RWPE1 (cell line): ENCODE results near the gene SPATS2.
"Not testable (repeated sequence)": the region's sequence is repeated elsewhere in the genome, so short reads cannot be mapped to it uniquely, and the experiment has no call there.

ENCODE experiments used
- CTCF ChIA-PET: fragments of 350-600 bp; sonication (Branson Sonifier 250); formaldehyde crosslinking; extraction: SDS; loops from one replicate; lab custom pipeline; 2021; lab: Yijun Ruan, JAX
- POLR2A ChIA-PET: fragments of 400-600 bp; formaldehyde crosslinking; extraction: SDS; loops from one replicate; lab custom pipeline; 2020; ENCODE audit warnings: antibody characterized with exemption; ENCODE audit not compliant: low non-redundant PET; lab: Yijun Ruan, JAX
- DNase-seq: peaks from one replicate; pipeline ENCODE4 v3.0.0; 2012; ENCODE audit warnings: low spot score
- H3K27ac ChIP-seq: fragments of 450-650 bp; 2 replicates; pipeline ENCODE4 v1.5.1; 2017
- TF ChIP-seq, protein P1 (sequence below): fragments of 450-650 bp; conservative IDR thresholded peaks from 2 replicates; pipeline ENCODE4 v1.5.1; 2017; ENCODE audit warnings: low read depth, mild to moderate bottlenecking

Gene SPATS2

DNA sequence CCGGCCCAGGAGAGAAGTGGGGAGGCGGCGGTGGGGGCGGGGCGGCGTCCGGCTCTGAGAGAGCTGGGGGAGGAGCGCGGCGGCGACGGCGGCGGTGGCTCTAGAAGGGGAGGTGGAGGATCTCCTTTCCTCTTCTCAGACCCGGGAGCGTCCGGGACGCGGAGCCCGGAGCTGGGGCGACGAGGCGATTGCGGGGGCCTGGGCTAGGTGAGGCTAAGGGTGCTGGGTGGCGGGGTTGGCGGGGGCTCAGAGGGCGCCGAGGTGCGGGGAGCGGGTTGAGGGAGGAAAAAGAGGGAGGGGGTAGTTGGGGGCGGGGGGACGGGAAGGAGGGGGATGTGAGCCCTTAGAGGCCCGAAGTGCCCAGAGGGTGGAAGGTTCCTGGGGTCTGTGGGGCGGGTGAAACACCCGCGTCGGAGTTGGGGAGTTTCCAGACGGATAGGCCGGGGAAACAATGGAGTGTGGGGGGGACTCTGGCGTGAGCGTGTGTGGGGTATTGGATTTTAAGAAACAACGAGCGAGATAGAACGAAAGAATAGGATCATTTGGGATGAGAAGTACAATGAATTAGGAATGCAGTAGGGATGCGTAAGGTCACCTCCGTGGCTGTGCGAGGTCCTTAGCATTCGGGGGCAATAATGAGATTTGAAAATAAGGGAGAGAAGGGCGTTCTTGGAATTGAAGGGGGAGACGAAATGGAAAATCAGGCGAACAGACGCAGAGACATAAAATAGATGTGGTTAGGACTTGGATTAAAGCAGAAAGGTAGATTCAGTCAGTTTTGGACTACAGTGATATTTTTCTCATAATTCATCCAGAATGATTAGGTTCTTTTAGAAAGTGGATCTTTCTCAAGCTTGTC is at the start of gene SPATS2:
SPATS2 (plus strand) TSS at position 82 of the 859 bp plus-strand sequence. CDS start 93,551 bp downstream, outside the sequence.
- ChIA-PET POLR2A (interaction anchor here (0.5 to 1.1 kb wide), 10 partner anchors 9 to 1154 kb away, joined by 3 to 9 read pairs (median 3); no protein-coding TSS in a partner anchor), CTCF (interaction anchor here (1.0 to 1.6 kb wide), 3 partner anchors 9 to 146 kb away, joined by 3 to 6 read pairs (median 6); no protein-coding TSS in a partner anchor)
- DNase-seq, result no peak
- peak within 1 kb of the TSS; percentile 98 for H3K27ac ChIP-seq
- TF ChIP-seq, protein P1, sequence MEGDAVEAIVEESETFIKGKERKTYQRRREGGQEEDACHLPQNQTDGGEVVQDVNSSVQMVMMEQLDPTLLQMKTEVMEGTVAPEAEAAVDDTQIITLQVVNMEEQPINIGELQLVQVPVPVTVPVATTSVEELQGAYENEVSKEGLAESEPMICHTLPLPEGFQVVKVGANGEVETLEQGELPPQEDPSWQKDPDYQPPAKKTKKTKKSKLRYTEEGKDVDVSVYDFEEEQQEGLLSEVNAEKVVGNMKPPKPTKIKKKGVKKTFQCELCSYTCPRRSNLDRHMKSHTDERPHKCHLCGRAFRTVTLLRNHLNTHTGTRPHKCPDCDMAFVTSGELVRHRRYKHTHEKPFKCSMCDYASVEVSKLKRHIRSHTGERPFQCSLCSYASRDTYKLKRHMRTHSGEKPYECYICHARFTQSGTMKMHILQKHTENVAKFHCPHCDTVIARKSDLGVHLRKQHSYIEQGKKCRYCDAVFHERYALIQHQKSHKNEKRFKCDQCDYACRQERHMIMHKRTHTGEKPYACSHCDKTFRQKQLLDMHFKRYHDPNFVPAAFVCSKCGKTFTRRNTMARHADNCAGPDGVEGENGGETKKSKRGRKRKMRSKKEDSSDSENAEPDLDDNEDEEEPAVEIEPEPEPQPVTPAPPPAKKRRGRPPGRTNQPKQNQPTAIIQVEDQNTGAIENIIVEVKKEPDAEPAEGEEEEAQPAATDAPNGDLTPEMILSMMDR, result no peak

DNA sequence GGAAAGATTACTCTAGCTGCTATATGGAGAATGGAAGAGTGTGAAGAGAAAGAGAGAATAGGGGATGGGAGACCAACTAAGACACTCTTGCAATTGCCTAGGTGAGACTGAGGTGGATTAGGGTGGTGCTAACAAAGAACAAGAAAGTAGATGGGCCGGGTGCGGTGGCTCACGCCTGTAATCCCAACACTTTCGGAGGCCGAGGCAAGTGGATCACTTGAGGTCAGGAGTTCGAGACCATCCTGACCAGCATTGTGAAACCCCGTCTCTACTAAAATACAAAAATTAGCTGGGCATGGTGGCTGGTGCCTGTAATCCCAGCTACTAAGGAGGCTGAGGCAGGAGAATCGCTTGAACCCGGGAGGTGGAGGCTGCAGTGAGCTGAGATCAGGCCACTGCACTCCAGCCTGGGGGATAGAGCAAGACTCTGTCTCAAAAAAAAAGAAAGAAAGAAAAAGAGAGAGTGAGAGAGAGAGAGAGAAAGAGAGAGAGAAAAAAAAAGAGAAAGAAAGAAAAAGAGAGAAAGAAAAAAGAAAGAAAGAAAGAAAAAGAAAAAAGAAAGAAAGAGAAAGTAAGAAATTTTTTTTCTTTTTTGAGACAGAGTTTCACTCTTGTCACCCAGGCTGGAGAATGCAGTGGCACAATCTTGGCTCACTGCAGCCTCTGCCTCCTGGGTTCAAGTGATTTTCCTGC is 46.7 kb upstream of the SPATS2 start:
- DNase-seq, POLR2A ChIA-PET, H3K27ac ChIP-seq: not testable (repeated sequence)
- CTCF ChIA-PET, result interaction anchor here (0.7 to 0.8 kb wide), 2 partner anchors 23 to 141 kb away, joined by 3 read pairs; no protein-coding TSS in a partner anchor

GRCh38 chr12:49322367-49322707 is 44.9 kb upstream of the SPATS2 start:
- POLR2A ChIA-PET, result interaction anchor here (0.6 to 1.1 kb wide), 2 partner anchors 16 to 38 kb away, joined by 3 to 5 read pairs; no protein-coding TSS in a partner anchor
- peak overlapping the region; percentile 78 for H3K27ac ChIP-seq
- CTCF ChIA-PET, result interaction anchor here (0.6 to 2.0 kb wide), 3 partner anchors 25 to 878 kb away, joined by 3 to 15 read pairs (median 3); no protein-coding TSS in a partner anchor
- TF ChIP-seq, protein P1, result no peak
- DNase-seq, result no peak

DNA sequence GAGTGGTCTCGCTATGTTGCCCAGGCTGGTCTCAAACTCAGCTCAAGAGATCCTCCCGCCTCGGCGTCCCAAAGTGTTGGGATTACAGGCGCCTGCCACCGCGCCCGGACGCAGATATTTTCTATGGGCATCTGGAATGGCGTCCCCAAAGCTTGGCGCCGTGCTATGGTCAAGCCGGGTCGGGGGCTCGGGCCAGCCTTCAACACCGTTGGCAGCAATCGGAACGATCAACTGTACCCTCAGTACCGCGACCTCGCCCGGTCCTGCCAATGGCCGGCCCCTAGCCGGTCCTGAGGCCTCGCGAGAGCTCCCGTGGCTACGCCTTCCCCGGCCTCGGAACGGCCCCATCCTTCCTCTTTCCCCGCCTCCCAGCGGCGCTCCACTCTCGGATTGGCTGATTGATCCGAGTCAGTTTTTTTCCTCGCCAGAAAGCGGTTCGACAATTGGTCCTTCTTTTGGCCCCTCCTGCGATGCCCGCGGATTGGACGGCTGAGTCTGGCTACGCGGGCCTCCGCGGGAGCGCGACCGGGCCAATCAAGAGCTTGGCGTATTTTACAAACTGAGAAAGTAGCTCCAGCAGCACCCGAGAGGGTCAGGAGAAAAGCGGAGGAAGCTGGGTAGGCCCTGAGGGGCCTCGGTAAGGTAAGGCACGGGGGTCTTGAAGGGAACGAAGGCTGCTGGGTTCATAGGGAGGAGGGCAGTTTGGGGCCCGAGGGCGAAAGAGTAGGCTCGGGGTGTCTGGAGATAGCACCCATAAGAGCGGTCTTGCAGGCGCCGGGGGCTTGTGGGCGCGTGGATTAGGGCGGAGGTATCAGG is 44.3 kb upstream of the SPATS2 start, which contains the start of gene TROAP:
TROAP (plus strand) TSS at position 548 of the 816 bp plus-strand sequence. CDS start 354 bp downstream, outside the sequence.
- ChIA-PET CTCF (interaction anchor here (0.6 to 2.0 kb wide), 5 partner anchors 9 to 878 kb away, joined by 3 to 15 read pairs (median 4); no protein-coding TSS in a partner anchor), POLR2A (interaction anchor here (0.6 kb wide), 3 partner anchors 17 to 146 kb away, joined by 4 to 6 read pairs (median 5); no protein-coding TSS in a partner anchor)
- peak within 1 kb of the TSS; percentile 78 for H3K27ac ChIP-seq
- DNase-seq, result peak; percentile 100
- TF ChIP-seq, protein P1, result no peak

- ChIA-PET POLR2A (no interaction called here), CTCF (interaction anchor here (0.6 to 2.0 kb wide), 5 partner anchors 8 to 397 kb away, joined by 3 to 15 read pairs (median 4); no protein-coding TSS in a partner anchor)
- TF ChIP-seq, protein P1, result no peak
- H3K27ac ChIP-seq, result peak overlapping the region; percentile 78
- no peak for DNase-seq
These were observed 43.7 kb upstream of the SPATS2 start for GRCh38 chr12:49323524-49324097.

DNA sequence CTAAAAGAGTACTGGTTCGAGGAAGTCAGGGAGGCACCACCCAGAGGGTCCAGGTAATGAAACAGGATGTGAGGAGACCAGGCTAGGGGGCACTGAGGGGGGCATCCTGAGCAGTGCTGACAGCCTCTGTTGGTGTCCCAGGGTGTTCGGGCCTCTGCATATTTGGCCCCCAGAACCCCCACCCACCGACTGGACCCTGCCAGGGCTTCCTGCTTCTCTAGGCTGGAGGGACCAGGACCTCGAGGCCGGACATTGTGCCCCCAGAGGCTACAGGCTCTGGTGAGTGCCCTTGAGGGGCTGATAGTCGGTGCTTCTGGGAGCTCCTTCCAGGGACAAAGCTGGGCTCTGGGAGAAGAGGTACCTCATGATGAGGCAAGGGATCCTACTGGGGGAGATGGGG is 41.7 kb upstream of the SPATS2 start:
- ChIA-PET POLR2A (no interaction called here), CTCF (no interaction called here)
- DNase-seq, result no peak
- TF ChIP-seq, protein P1, result no peak
- H3K27ac ChIP-seq, result peak overlapping the region; percentile 49
